ENCODE results near the gene CRHR2. TPM values are rescaled to one million over a fixed set of nuclear protein-coding genes. Genes with fewer than 3 reads are reported as not detected.

CRHR2 gene
- polyA plus RNA-seq, 1 of the 3 experiments (the other 2 are of a cell fraction): not detected

DNA sequence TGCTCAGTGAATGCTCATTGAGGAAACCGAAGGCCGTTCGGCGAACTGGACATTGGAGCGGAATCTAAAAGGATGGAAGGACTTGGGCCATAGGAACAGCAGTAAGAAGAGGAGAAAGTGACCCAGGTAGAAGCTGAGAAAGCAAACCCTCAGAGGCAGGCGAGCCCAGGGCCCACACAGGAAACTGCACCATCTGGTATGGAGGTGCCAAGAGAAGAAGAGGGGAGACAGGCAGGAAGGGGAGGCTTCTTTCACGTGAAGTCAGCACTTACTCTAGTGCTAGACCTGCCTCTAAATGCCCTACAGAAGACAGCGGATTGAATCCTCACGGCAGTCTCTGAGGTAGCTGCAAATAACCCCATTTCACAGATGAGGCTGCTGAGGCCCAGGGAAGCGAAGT, 10.2 kb upstream of the CRHR2 start:
- TF ChIP-seq FOXM1 (IDR thresholded peaks at IDR 0.05; ENCODE audit: low read depth) (no peak), MEF2A (IDR thresholded peaks at IDR 0.05; ENCODE audit: borderline replicate concordance, low read depth) (no peak), EZH2phosphoT487 (IDR thresholded peaks at IDR 0.05; ENCODE audit: borderline replicate concordance, low read depth) (no peak), YY1 (IDR thresholded peaks at IDR 0.05; ENCODE audit: low read depth) (no peak), SMC3 (IDR thresholded peaks at IDR 0.05; ENCODE audit: low read depth, low read length) (no peak), JUND (IDR thresholded peaks at IDR 0.05) (no peak), FOXJ3 (CRISPR knock-in tag; IDR thresholded peaks at IDR 0.05) (no peak), RAD21 (IDR thresholded peaks at IDR 0.05; ENCODE audit: low read length) (no peak), GABPA (IDR thresholded peaks at IDR 0.05; ENCODE audit: low read depth) (no peak), TAF1 (IDR thresholded peaks at IDR 0.05; ENCODE audit: borderline replicate concordance, low read depth, low read length) (no peak), CHD2 (IDR thresholded peaks at IDR 0.05; ENCODE audit: low read length, partially characterized antibody) (no peak), MXI1 (IDR thresholded peaks at IDR 0.05; ENCODE audit: low read depth, low read length) (no peak), FOSL2 (IDR thresholded peaks at IDR 0.05; ENCODE audit: borderline replicate concordance, low read depth) (no peak), RFX5 (IDR thresholded peaks at IDR 0.05; ENCODE audit: low read length) (no peak), RCOR1 (IDR thresholded peaks at IDR 0.05; ENCODE audit: low read length) (no peak), TCF12 (IDR thresholded peaks at IDR 0.05) (no peak)
- TF ChIP-seq, protein P1, sequence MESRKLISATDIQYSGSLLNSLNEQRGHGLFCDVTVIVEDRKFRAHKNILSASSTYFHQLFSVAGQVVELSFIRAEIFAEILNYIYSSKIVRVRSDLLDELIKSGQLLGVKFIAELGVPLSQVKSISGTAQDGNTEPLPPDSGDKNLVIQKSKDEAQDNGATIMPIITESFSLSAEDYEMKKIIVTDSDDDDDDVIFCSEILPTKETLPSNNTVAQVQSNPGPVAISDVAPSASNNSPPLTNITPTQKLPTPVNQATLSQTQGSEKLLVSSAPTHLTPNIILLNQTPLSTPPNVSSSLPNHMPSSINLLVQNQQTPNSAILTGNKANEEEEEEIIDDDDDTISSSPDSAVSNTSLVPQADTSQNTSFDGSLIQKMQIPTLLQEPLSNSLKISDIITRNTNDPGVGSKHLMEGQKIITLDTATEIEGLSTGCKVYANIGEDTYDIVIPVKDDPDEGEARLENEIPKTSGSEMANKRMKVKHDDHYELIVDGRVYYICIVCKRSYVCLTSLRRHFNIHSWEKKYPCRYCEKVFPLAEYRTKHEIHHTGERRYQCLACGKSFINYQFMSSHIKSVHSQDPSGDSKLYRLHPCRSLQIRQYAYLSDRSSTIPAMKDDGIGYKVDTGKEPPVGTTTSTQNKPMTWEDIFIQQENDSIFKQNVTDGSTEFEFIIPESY (IDR thresholded peaks at IDR 0.05; ENCODE audit: borderline replicate concordance, low read depth): no peak
- TF ChIP-seq, protein P2, sequence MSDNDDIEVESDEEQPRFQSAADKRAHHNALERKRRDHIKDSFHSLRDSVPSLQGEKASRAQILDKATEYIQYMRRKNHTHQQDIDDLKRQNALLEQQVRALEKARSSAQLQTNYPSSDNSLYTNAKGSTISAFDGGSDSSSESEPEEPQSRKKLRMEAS (IDR thresholded peaks at IDR 0.05; ENCODE audit: low read depth): no peak
- TF ChIP-seq, protein P3, sequence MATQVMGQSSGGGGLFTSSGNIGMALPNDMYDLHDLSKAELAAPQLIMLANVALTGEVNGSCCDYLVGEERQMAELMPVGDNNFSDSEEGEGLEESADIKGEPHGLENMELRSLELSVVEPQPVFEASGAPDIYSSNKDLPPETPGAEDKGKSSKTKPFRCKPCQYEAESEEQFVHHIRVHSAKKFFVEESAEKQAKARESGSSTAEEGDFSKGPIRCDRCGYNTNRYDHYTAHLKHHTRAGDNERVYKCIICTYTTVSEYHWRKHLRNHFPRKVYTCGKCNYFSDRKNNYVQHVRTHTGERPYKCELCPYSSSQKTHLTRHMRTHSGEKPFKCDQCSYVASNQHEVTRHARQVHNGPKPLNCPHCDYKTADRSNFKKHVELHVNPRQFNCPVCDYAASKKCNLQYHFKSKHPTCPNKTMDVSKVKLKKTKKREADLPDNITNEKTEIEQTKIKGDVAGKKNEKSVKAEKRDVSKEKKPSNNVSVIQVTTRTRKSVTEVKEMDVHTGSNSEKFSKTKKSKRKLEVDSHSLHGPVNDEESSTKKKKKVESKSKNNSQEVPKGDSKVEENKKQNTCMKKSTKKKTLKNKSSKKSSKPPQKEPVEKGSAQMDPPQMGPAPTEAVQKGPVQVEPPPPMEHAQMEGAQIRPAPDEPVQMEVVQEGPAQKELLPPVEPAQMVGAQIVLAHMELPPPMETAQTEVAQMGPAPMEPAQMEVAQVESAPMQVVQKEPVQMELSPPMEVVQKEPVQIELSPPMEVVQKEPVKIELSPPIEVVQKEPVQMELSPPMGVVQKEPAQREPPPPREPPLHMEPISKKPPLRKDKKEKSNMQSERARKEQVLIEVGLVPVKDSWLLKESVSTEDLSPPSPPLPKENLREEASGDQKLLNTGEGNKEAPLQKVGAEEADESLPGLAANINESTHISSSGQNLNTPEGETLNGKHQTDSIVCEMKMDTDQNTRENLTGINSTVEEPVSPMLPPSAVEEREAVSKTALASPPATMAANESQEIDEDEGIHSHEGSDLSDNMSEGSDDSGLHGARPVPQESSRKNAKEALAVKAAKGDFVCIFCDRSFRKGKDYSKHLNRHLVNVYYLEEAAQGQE (IDR thresholded peaks at IDR 0.05; ENCODE audit: low read depth, low read length): no peak
- TF ChIP-seq, protein P4, sequence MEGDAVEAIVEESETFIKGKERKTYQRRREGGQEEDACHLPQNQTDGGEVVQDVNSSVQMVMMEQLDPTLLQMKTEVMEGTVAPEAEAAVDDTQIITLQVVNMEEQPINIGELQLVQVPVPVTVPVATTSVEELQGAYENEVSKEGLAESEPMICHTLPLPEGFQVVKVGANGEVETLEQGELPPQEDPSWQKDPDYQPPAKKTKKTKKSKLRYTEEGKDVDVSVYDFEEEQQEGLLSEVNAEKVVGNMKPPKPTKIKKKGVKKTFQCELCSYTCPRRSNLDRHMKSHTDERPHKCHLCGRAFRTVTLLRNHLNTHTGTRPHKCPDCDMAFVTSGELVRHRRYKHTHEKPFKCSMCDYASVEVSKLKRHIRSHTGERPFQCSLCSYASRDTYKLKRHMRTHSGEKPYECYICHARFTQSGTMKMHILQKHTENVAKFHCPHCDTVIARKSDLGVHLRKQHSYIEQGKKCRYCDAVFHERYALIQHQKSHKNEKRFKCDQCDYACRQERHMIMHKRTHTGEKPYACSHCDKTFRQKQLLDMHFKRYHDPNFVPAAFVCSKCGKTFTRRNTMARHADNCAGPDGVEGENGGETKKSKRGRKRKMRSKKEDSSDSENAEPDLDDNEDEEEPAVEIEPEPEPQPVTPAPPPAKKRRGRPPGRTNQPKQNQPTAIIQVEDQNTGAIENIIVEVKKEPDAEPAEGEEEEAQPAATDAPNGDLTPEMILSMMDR (IDR thresholded peaks at IDR 0.05): no peak
- no peaks in the 10 kb centered on the region for H4K20me1 ChIP-seq (ENCODE audit: insufficient read depth)
- no peak overlapping the region for H3K4me2 ChIP-seq
- WGBS (ENCODE audit: low lambda C conversion rate): 55% methylated on average over 10 of the region's 10 CpGs
- H2AFZ ChIP-seq (ENCODE audit: low read depth): no peak overlapping the region
- no peaks in the 10 kb centered on the region for H3K36me3 ChIP-seq (replicated peaks in 1 of 2; ENCODE audit: control insufficient read depth in 1 of 2, insufficient read depth in 2 of 2, low read length in 1 of 2)
- no peaks in the 10 kb centered on the region for H3K4me1 ChIP-seq (ENCODE audit: control insufficient read depth in 1 of 2, insufficient read depth in 2 of 2, low read depth in 1 of 2, low read length in 1 of 2)
- no peak overlapping the region for H3K27ac ChIP-seq (ENCODE audit: low read depth in 2 of 2, low read length in 1 of 2)
- H3K79me2 ChIP-seq (ENCODE audit: insufficient read depth): no peaks in the 10 kb centered on the region
- ChIA-PET CTCF (interaction anchor here (0.6 to 5.4 kb wide), 4 partner anchors 9 to 48 kb away, joined by 3 to 39 read pairs (median 6); partner anchors contain the start of gene CRHR2), POLR2A (no interaction called here)
- no peaks in the 10 kb centered on the region for H3K9me2 ChIP-seq
- H3K9ac ChIP-seq: no peak overlapping the region
- H3K4me3 ChIP-seq (ENCODE audit: low read depth in 2 of 2, low read length in 1 of 2): no peak overlapping the region
- no peaks in the 10 kb centered on the region for H3K9me3 ChIP-seq
- peaks cover 41% of the 10 kb centered on the region for H3K27me3 ChIP-seq (ENCODE audit: insufficient read depth)
- no peak for DNase-seq
- no peaks in the 10 kb centered on the region for H3F3A ChIP-seq (replicated peaks; ENCODE audit: insufficient read depth)
